ENCODE results near the gene SCYGR2. TPM values are rescaled to one million over a fixed set of nuclear protein-coding genes. Genes with fewer than 3 reads are reported as not detected.

Gene SCYGR2
- total and polyA plus RNA-seq, 2 of the 8 experiments (the other 6 are each of a cell fraction or from before 2014, with no cell fraction given), result not detected

DNA sequence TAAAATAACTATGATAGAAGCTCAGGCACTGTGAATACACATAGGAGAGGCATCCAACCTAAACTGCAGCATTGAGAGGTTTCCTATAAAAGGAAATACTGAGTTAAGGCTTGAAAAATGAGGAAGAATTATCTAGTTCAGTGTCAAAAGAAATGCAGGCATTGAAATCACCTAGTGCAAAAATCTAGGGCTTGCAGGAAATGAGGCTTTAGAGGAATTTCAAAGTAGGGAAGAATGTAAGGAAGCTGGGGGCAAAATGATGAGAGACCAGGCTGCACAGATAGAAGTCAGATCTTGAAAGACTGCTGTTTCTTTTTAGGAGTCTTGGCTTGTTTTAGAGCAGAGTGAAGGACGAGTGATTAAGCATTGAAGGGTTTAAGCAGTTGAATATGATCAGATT, 28.1 kb upstream of the SCYGR2 start (continued):
- TF ChIP-seq, protein P1, sequence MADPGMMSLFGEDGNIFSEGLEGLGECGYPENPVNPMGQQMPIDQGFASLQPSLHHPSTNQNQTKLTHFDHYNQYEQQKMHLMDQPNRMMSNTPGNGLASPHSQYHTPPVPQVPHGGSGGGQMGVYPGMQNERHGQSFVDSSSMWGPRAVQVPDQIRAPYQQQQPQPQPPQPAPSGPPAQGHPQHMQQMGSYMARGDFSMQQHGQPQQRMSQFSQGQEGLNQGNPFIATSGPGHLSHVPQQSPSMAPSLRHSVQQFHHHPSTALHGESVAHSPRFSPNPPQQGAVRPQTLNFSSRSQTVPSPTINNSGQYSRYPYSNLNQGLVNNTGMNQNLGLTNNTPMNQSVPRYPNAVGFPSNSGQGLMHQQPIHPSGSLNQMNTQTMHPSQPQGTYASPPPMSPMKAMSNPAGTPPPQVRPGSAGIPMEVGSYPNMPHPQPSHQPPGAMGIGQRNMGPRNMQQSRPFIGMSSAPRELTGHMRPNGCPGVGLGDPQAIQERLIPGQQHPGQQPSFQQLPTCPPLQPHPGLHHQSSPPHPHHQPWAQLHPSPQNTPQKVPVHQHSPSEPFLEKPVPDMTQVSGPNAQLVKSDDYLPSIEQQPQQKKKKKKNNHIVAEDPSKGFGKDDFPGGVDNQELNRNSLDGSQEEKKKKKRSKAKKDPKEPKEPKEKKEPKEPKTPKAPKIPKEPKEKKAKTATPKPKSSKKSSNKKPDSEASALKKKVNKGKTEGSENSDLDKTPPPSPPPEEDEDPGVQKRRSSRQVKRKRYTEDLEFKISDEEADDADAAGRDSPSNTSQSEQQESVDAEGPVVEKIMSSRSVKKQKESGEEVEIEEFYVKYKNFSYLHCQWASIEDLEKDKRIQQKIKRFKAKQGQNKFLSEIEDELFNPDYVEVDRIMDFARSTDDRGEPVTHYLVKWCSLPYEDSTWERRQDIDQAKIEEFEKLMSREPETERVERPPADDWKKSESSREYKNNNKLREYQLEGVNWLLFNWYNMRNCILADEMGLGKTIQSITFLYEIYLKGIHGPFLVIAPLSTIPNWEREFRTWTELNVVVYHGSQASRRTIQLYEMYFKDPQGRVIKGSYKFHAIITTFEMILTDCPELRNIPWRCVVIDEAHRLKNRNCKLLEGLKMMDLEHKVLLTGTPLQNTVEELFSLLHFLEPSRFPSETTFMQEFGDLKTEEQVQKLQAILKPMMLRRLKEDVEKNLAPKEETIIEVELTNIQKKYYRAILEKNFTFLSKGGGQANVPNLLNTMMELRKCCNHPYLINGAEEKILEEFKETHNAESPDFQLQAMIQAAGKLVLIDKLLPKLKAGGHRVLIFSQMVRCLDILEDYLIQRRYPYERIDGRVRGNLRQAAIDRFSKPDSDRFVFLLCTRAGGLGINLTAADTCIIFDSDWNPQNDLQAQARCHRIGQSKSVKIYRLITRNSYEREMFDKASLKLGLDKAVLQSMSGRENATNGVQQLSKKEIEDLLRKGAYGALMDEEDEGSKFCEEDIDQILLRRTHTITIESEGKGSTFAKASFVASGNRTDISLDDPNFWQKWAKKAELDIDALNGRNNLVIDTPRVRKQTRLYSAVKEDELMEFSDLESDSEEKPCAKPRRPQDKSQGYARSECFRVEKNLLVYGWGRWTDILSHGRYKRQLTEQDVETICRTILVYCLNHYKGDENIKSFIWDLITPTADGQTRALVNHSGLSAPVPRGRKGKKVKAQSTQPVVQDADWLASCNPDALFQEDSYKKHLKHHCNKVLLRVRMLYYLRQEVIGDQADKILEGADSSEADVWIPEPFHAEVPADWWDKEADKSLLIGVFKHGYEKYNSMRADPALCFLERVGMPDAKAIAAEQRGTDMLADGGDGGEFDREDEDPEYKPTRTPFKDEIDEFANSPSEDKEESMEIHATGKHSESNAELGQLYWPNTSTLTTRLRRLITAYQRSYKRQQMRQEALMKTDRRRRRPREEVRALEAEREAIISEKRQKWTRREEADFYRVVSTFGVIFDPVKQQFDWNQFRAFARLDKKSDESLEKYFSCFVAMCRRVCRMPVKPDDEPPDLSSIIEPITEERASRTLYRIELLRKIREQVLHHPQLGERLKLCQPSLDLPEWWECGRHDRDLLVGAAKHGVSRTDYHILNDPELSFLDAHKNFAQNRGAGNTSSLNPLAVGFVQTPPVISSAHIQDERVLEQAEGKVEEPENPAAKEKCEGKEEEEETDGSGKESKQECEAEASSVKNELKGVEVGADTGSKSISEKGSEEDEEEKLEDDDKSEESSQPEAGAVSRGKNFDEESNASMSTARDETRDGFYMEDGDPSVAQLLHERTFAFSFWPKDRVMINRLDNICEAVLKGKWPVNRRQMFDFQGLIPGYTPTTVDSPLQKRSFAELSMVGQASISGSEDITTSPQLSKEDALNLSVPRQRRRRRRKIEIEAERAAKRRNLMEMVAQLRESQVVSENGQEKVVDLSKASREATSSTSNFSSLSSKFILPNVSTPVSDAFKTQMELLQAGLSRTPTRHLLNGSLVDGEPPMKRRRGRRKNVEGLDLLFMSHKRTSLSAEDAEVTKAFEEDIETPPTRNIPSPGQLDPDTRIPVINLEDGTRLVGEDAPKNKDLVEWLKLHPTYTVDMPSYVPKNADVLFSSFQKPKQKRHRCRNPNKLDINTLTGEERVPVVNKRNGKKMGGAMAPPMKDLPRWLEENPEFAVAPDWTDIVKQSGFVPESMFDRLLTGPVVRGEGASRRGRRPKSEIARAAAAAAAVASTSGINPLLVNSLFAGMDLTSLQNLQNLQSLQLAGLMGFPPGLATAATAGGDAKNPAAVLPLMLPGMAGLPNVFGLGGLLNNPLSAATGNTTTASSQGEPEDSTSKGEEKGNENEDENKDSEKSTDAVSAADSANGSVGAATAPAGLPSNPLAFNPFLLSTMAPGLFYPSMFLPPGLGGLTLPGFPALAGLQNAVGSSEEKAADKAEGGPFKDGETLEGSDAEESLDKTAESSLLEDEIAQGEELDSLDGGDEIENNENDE (IDR thresholded peaks at IDR 0.05; ENCODE audit: insufficient replicate concordance, low read length), result no peak
- TF ChIP-seq RNF2 (IDR thresholded peaks at IDR 0.05; ENCODE audit: borderline replicate concordance, low read depth, low read length, missing control alignments, poor library complexity, severe bottlenecking), result no peak
- TF ChIP-seq, protein P2, sequence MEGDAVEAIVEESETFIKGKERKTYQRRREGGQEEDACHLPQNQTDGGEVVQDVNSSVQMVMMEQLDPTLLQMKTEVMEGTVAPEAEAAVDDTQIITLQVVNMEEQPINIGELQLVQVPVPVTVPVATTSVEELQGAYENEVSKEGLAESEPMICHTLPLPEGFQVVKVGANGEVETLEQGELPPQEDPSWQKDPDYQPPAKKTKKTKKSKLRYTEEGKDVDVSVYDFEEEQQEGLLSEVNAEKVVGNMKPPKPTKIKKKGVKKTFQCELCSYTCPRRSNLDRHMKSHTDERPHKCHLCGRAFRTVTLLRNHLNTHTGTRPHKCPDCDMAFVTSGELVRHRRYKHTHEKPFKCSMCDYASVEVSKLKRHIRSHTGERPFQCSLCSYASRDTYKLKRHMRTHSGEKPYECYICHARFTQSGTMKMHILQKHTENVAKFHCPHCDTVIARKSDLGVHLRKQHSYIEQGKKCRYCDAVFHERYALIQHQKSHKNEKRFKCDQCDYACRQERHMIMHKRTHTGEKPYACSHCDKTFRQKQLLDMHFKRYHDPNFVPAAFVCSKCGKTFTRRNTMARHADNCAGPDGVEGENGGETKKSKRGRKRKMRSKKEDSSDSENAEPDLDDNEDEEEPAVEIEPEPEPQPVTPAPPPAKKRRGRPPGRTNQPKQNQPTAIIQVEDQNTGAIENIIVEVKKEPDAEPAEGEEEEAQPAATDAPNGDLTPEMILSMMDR (IDR thresholded peaks at IDR 0.05; ENCODE audit: control extremely low read depth in 1 of 3, insufficient read depth in 1 of 3, low read depth in 1 of 3, low read length in 3 of 3), result no peak
